ENCODE results near the gene GBP1.

GBP1 gene

DNA sequence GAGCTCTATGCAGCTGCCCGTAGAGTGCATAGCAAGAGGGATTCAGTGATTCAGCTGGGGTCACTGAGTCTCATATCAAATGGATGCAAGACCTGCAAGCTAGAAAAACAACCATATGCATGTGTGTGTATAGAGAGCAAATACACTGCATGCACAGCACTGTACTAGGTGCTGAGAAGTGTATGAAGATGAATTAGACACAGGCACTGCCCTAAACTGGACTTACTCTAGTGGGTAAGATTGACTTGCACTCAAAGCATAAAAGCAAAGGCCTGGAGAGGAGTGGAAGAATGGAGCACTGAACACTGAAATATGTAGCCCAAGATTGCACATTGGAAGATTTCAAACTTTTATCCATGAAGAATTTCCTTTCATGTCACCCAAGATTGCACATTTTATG, 5.5 kb upstream of the GBP1 start:
- Histone ChIP-seq H3K36me3 (ENCODE audit: low read depth) (no peaks in the 10 kb centered on the region), H3K9me3 (ENCODE audit: severe bottlenecking) (no peaks in the 10 kb centered on the region), H3K4me1 (ENCODE audit: insufficient read depth, poor library complexity, severe bottlenecking) (peaks cover 3% of the 10 kb centered on the region), H3K27me3 (ENCODE audit: insufficient read depth, poor library complexity, severe bottlenecking) (no peaks in the 10 kb centered on the region), H3K27ac (ENCODE audit: poor library complexity, severe bottlenecking) (no peak overlapping the region), H3K4me3 (ENCODE audit: severe bottlenecking) (no peak overlapping the region)
- ATAC-seq (ENCODE audit: low read depth) (no peak), DNase-seq (ENCODE audit: low spot score) (no peak)
- TF ChIP-seq CTCF (IDR thresholded peaks at IDR 0.05; ENCODE audit: poor library complexity, severe bottlenecking) = no peak

DNA sequence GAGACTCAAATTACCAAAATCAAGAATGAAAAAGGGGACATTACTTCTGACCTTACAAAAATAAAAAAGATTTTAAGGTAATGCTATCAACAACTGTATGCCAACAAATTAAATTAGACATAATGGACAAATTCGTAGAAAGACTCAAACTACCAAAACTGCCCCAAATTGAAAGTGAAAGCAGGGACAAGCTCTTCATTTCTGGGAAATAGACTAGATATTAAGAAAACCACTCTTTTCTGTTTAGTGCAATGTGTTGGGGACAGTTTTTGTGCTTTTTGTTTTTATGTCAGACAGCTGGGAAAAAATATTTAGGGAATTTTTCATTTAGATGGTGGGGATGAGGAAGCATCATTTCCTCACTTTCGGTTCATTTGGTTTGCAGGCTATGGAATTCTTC, 4.9 kb upstream of the GBP1 start:
- Histone ChIP-seq H3K4me1 (ENCODE audit: insufficient read depth, poor library complexity, severe bottlenecking) (peaks cover 4% of the 10 kb centered on the region), H3K36me3 (ENCODE audit: low read depth) (no peaks in the 10 kb centered on the region), H3K27ac (ENCODE audit: poor library complexity, severe bottlenecking) (no peak overlapping the region), H3K9me3 (ENCODE audit: severe bottlenecking) (no peaks in the 10 kb centered on the region), H3K27me3 (ENCODE audit: insufficient read depth, poor library complexity, severe bottlenecking) (no peaks in the 10 kb centered on the region), H3K4me3 (ENCODE audit: severe bottlenecking) (no peak overlapping the region)
- no peak for TF ChIP-seq CTCF (IDR thresholded peaks at IDR 0.05; ENCODE audit: poor library complexity, severe bottlenecking)
- DNase-seq (ENCODE audit: low spot score) (no peak), ATAC-seq (ENCODE audit: low read depth) (no peak)

- Histone ChIP-seq H3K4me3 (ENCODE audit: severe bottlenecking) (no peak overlapping the region), H3K27ac (ENCODE audit: poor library complexity, severe bottlenecking) (no peak overlapping the region), H3K36me3 (ENCODE audit: low read depth) (no peaks in the 10 kb centered on the region), H3K9me3 (ENCODE audit: severe bottlenecking) (no peaks in the 10 kb centered on the region), H3K4me1 (ENCODE audit: insufficient read depth, poor library complexity, severe bottlenecking) (peaks cover 11% of the 10 kb centered on the region), H3K27me3 (ENCODE audit: insufficient read depth, poor library complexity, severe bottlenecking) (no peaks in the 10 kb centered on the region)
- no peak for TF ChIP-seq CTCF (IDR thresholded peaks at IDR 0.05; ENCODE audit: poor library complexity, severe bottlenecking)
- DNase-seq (ENCODE audit: low spot score) = no peak
- no peak for ATAC-seq (ENCODE audit: low read depth)
Measured at GRCh38 chr1:89068291-89068690, 3.3 kb upstream of the GBP1 start.

DNA sequence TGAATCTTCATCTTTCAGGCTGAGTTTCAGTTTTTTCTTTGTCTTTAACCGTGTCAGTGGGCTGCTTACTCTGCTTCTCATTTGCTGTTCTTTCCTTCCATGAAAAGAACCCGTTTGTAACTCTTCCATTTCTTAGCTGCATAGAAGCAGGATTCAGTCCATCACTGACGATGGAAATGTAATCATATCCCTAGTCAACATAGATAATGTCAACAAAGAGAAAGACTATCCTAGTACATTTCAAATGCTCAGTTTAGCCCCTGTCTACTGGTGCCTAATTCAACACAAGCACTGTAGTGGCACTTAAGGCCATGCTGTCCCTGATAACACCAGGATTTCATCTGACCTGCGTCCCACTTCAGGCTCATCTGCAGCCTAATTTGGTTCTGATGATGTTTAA, 376 bp downstream of the GBP1 start:
- Histone ChIP-seq H3K27me3 (ENCODE audit: insufficient read depth, poor library complexity, severe bottlenecking) (no peaks in the 10 kb centered on the region), H3K4me1 (ENCODE audit: insufficient read depth, poor library complexity, severe bottlenecking) (peaks cover 12% of the 10 kb centered on the region), H3K36me3 (ENCODE audit: low read depth) (no peaks in the 10 kb centered on the region), H3K4me3 (ENCODE audit: severe bottlenecking) (peak overlapping the region; percentile 23), H3K9me3 (ENCODE audit: severe bottlenecking) (no peaks in the 10 kb centered on the region), H3K27ac (ENCODE audit: poor library complexity, severe bottlenecking) (peak overlapping the region; percentile 30)
- ATAC-seq (ENCODE audit: low read depth) (peak; percentile 51), DNase-seq (ENCODE audit: low spot score) (no peak)
- TF ChIP-seq CTCF (IDR thresholded peaks at IDR 0.05; ENCODE audit: poor library complexity, severe bottlenecking) = no peak

DNA sequence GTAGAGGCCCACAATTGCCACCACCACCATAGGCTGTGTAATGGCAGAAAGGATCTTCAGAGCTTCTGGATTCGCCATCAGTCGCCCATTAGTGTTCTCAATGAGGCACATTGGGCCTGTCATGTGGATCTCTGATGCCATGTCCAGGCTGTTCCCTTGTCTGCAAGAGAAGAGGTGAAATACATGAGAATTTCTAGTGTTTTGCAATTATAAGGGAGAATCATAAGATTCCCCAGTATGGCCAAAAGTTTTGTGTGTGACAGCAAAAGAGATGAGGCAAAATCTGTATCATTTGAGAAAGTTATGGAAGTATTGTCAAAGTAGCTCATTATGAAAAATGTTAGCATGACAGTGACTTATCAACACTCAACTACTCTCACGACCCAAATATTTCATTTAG, 1.9 kb downstream of the GBP1 start:
- TF ChIP-seq CTCF (IDR thresholded peaks at IDR 0.05; ENCODE audit: poor library complexity, severe bottlenecking) = no peak

More for the DNA sequence above, 1.9 kb downstream of the GBP1 start:
- no peak overlapping the region for H3K27ac ChIP-seq (ENCODE audit: poor library complexity, severe bottlenecking)
- H3K36me3 ChIP-seq (ENCODE audit: low read depth) = no peaks in the 10 kb centered on the region
- H3K27me3 ChIP-seq (ENCODE audit: insufficient read depth, poor library complexity, severe bottlenecking) = no peaks in the 10 kb centered on the region
- H3K4me3 ChIP-seq (ENCODE audit: severe bottlenecking) = no peak overlapping the region
- ATAC-seq (ENCODE audit: low read depth) = no peak
- no peak for DNase-seq (ENCODE audit: low spot score)
- no peaks in the 10 kb centered on the region for H3K9me3 ChIP-seq (ENCODE audit: severe bottlenecking)
- peaks cover 12% of the 10 kb centered on the region for H3K4me1 ChIP-seq (ENCODE audit: insufficient read depth, poor library complexity, severe bottlenecking)

Data from RWPE2 (cell line).